HG03469 (cell line): ENCODE measurements around the gene CSN3.
"Not testable (repeated sequence)": the region's sequence is repeated elsewhere in the genome, so short reads cannot be mapped to it uniquely, and the experiment has no call there.

ENCODE experiments used
- ATAC-seq: cut with Tn5 transposase; IDR thresholded peaks from one replicate; pipeline ENCODE4 v1.9.1; 2021; ENCODE audit warnings: mild to moderate bottlenecking, moderate library complexity, moderate number of reproducible peaks; ENCODE audit not compliant: unreplicated experiment

CSN3 gene, protein sequence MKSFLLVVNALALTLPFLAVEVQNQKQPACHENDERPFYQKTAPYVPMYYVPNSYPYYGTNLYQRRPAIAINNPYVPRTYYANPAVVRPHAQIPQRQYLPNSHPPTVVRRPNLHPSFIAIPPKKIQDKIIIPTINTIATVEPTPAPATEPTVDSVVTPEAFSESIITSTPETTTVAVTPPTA

GRCh38 chr4:70242297-70242696 lies at the start of gene CSN3:
Gene CSN3 (plus strand): TSS chr4:70242597. CDS start chr4:70244820, 2,223 bp downstream.
- ATAC-seq, result not testable (repeated sequence)

DNA sequence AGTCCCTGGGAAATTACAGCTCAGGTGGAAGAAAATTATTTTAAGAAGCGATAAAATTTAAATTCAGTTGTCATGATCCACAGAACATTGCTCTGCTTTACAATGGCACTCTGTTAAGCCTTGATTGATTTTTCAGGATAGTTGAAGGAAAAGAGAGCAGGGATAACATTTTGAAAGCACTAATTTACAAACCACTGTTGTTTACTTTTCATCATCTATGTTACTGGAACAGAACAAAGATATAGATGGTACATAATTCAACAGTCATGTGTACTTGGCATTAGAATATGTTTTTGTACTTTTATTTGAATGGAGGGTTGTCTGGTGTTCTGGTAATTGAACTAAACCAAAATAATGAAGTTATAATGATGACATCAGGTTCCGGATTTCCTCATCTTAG lies 49.5 kb upstream of the CSN3 start:
- no peak for ATAC-seq

GRCh38 chr4:70195425-70195824 lies 47.0 kb upstream of the CSN3 start, which contains the start of gene ODAM:
Gene ODAM (plus strand): TSS chr4:70195725. CDS start chr4:70196544, 819 bp downstream.
- no peak for ATAC-seq

GRCh38 chr4:70196857-70197256 lies 45.5 kb upstream of the CSN3 start:
- ATAC-seq, result no peak

GRCh38 chr4:70197842-70198241 lies 44.6 kb upstream of the CSN3 start:
- ATAC-seq, result no peak

DNA sequence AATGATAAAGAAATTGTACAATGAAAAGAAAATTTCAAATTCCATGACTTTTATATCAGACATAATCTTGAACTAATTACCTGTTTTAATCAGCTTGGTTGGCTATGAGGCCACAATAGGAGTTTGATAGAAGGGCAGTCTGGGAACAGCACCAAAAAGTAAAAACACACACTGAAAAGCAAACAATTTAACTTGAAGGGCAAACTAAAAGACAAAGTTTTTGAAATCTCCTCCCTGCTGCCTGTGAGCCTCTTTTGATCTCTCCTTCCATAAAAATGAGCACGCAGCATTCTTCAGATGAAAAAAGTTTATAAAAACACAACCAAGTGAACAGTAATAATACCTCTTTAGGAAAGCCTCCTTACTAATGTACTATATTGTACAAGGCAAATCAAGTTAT lies 38.8 kb upstream of the CSN3 start:
- no peak for ATAC-seq

GRCh38 chr4:70212752-70213151 lies 29.6 kb upstream of the CSN3 start:
- not testable (repeated sequence) for ATAC-seq

GRCh38 chr4:70216109-70216508 lies 26.3 kb upstream of the CSN3 start:
- ATAC-seq, result not testable (repeated sequence)

DNA sequence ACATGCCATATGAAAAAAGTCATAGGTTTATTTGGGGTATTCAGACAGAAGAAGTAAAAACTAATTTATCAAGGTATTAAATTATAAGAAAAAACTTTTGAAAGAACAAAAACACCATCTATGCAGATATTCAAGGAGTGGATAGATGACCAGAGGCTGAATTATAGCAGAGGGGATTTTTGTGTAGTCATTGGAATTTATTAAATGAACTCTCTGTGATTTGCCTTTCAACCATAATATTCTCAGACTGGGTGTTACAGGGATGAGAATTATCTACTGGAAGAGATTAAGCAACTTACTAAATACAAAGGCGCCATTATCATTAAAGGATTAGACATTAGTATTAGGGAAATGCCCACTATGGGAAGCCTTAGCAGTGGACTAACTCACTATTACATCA lies 25.8 kb upstream of the CSN3 start:
- not testable (repeated sequence) for ATAC-seq

DNA sequence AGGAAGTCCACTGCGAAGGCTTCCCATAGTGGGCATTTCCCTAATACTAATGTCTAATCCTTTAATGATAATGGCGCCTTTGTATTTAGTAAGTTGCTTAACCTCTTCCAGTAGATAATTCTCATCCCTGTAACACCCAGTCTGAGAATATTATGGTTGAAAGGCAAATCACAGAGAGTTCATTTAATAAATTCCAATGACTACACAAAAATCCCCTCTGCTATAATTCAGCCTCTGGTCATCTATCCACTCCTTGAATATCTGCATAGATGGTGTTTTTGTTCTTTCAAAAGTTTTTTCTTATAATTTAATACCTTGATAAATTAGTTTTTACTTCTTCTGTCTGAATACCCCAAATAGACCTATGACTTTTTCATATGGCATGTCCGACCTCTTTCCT lies 21.0 kb upstream of the CSN3 start:
- ATAC-seq, result not testable (repeated sequence)

- not testable (repeated sequence) for ATAC-seq
Measured at GRCh38 chr4:70221818-70222217, 20.6 kb upstream of the CSN3 start.

DNA sequence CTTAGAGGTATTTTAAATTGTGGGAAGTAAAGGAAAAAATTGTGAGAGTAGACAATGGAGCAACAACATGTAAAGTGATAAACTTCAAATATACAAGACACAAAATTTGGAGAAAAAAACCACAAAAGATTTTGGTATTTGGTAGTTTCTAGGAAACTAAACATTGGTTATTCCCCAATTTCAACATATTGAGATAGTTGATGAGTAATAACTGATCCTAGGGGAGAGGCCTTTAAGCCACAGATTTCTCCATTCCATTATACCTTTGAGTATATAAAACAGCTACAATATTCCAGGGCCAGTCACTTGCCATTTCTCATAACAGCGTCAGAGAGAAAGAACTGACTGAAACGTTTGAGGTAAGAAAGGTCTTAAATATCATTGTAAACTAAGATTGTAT lies 16.6 kb upstream of the CSN3 start, which contains the start of gene FDCSP:
Gene FDCSP, plus strand, starts transcription at position 301 of the 400 bp plus-strand sequence. CDS start 5,071 bp downstream, outside the sequence.
- ATAC-seq, result no peak

DNA sequence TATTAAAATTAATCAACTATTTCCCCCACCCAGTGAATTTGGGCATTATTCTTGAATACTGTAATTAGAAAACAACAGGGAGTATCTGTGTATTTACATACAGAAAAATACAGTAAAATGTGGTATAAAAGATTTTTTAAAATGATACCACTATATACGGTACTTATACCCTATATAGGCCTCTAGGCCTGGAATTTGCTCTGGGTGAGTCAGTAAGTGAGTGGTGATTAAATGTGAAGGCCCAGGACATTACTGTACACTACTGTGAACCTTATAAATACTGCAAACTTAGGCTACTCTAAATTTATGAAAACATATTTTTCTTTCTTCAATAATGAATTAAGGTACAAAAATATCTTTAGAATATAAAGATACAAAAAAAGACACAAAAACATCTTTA lies 6.3 kb upstream of the CSN3 start:
- ATAC-seq, result no peak

- ATAC-seq, result no peak
Measured at GRCh38 chr4:70239131-70239883, 3.1 kb upstream of the CSN3 start.

- no peak for ATAC-seq
Measured at GRCh38 chr4:70239884-70240591, 2.4 kb upstream of the CSN3 start.

DNA sequence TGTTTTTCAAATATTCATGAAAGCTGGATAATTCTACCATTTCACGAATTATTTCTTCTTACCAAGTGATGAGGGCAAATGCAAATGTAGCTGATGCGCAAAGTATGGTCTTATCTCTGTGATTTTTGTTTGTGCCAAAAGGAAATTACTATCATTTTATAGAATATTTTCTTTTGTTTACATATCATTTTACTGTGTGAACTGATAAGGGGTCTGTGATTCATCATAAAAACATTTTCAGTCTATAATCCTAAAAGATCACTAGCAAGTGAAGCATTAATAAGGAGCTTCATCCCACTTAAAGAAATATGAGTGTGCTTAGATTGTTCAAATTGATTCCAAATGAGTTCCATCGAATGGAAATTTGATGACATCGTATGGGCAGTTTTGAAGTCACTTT lies 694 bp downstream of the CSN3 start:
- ATAC-seq, result no peak

DNA sequence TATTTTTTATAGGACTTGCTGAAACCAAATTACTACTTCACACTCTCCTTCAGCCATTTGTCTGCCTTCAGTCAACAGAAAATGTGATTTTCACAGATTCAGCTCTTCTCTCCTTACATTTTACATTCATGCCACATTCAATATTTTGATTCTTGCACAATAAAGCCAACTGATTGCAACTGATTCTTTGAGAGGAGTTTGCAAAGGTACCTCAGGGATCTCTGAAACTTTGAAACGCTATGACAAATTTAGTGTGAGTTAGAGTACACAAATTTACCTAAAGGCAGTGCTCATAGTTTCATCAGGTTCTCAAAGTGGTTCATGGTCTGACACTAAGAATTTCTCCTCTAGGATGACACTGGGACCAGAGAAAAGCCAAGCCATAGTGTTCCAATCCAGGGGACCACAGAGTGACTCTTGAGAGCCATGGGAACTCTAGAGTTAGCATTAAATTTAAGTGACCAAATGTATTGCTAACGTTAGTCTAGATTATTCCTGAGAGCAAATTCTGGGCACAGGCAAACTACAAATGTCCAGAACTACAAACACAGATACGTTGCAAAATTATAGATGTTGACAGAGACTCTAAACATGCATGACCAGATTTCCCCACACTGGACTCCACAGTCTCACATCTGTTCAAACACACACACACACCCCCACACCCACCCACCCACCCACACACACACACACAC lies 9.0 kb downstream of the CSN3 start:
- ATAC-seq, result no peak

- no peak for ATAC-seq
Measured at GRCh38 chr4:70251945-70252277, 9.5 kb downstream of the CSN3 start.

GRCh38 chr4:70269674-70270073 lies 27.3 kb downstream of the CSN3 start:
- ATAC-seq, result no peak

DNA sequence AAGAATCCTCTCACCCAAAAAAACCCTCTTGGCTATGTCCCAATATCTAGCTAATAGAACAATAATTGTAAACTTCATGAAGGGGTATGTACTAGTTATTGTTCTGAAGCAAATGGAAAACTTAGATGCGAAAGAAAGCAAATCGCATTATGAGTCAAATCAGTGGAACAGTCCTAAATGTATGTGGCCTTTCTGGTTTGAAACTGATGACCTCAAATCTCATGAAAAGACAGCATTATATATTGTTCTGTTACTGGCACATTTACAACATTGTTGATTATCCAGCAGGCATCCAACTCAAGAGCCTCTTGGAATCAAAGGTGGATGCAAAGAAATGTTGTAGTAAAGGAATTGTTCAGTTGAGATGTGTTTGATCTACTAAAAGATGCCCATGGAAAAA lies 34.7 kb downstream of the CSN3 start:
- ATAC-seq, result no peak

DNA sequence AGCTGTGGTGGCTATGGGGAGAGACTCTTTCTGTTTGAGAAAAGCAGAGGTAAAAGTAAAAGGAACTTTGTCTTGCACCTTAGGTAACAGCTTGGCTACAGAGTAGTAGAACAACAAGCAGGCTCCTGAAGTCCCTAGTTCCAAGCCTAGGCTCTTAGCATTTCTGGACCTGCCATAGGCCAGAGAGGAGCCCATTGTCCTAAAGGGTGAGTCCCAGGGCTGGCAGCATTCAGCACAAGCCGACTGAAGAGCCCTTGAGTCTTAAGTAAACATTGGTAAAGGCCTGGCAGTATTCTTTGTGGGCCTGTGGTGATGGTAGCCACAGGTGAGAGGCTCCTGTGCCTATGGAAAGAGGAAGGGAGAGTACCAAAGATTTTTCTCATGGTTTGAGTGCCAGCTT lies 38.2 kb downstream of the CSN3 start:
- ATAC-seq, result no peak
